Measurements from ENCODE around the gene SLC39A13. TPM values are rescaled to one million over a fixed set of nuclear protein-coding genes. Genes with fewer than 3 reads are reported as not detected.

SLC39A13 gene
- total and polyA plus RNA-seq, 2 of the 13 experiments (the other 11 are each of a cell fraction or from before 2014, with no cell fraction given), result 15.3 to 30.5 TPM

DNA sequence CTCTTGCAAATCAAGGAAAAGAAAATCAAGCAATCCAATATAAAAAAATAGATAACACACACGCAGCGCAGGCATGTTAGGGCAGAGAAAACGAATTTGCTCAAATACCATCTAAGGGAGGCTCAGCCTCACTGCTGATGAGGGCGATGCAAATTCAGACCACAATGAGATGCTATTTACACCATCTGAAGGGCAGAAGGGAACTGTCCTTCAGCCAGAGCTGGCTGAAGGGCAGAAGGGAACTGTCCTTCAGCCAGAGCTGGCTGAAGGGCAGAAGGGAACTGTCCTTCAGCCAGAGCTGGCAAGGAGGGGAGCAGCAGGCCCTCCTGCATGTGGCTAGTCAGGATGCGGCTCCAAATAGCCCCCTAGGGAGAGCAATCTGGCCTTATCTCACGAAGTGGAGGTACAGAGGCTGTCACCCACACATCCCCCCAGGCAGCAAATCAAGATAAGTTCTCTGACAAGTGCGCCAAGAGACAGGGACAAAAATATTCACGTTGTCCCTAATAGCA is 7.6 kb upstream of the SLC39A13 start:
- H3K9ac ChIP-seq (ENCODE audit: insufficient read depth, low read depth, low read length), result no peak overlapping the region
- H3K4me2 ChIP-seq (ENCODE audit: low read depth, low read length), result peak overlapping the region; percentile 80
- H3K27ac ChIP-seq (ENCODE audit: extremely low read length, insufficient read depth, low read length), result no peak overlapping the region
- H3K79me2 ChIP-seq (ENCODE audit: insufficient read depth, low read length), result no peaks in the 10 kb centered on the region
- DNase-seq (ENCODE audit: low spot score) (no peak), ATAC-seq (peak; percentile 58), FAIRE-seq (no peak)
- no peak overlapping the region for H2AFZ ChIP-seq (ENCODE audit: low read length)
- H3K9me3 ChIP-seq (ENCODE audit: low read length), result no peaks in the 10 kb centered on the region
- BruUV-seq (replicated peaks), result no TSS peak
- intact Hi-C loops (cut with micrococcal nuclease; ENCODE audit: unreplicated experiment), result no loop called here
- H4K20me1 ChIP-seq (ENCODE audit: insufficient read depth, low read length), result no peaks in the 10 kb centered on the region
- in situ Hi-C loops (cut with HindIII; ENCODE audit: extremely low pct_ligation_motif_present, low pct_unique_long_range_greater_than_20kb), result no loop called here
- 45% methylated on average over 7 of the region's 8 CpGs for WGBS (ENCODE audit: low lambda C conversion rate)
- CTCF ChIA-PET (ENCODE audit: low intra/inter-chr PET ratio, low total read pairs), result no interaction called here
- TF ChIP-seq RNF2 (conservative IDR thresholded peaks at IDR 0.05; ENCODE audit: low read depth) (no peak), TCF7 (IDR thresholded peaks at IDR 0.05; ENCODE audit: low read depth) (no peak), REPIN1 (CRISPR knock-in tag; IDR thresholded peaks at IDR 0.05; ENCODE audit: borderline replicate concordance, low read depth) (no peak), MIER2 (CRISPR knock-in tag; IDR thresholded peaks at IDR 0.05) (0 out of 2 replicates have a peak, but pooled peaks have one; percentile 21)
- TF ChIP-seq, protein P1, sequence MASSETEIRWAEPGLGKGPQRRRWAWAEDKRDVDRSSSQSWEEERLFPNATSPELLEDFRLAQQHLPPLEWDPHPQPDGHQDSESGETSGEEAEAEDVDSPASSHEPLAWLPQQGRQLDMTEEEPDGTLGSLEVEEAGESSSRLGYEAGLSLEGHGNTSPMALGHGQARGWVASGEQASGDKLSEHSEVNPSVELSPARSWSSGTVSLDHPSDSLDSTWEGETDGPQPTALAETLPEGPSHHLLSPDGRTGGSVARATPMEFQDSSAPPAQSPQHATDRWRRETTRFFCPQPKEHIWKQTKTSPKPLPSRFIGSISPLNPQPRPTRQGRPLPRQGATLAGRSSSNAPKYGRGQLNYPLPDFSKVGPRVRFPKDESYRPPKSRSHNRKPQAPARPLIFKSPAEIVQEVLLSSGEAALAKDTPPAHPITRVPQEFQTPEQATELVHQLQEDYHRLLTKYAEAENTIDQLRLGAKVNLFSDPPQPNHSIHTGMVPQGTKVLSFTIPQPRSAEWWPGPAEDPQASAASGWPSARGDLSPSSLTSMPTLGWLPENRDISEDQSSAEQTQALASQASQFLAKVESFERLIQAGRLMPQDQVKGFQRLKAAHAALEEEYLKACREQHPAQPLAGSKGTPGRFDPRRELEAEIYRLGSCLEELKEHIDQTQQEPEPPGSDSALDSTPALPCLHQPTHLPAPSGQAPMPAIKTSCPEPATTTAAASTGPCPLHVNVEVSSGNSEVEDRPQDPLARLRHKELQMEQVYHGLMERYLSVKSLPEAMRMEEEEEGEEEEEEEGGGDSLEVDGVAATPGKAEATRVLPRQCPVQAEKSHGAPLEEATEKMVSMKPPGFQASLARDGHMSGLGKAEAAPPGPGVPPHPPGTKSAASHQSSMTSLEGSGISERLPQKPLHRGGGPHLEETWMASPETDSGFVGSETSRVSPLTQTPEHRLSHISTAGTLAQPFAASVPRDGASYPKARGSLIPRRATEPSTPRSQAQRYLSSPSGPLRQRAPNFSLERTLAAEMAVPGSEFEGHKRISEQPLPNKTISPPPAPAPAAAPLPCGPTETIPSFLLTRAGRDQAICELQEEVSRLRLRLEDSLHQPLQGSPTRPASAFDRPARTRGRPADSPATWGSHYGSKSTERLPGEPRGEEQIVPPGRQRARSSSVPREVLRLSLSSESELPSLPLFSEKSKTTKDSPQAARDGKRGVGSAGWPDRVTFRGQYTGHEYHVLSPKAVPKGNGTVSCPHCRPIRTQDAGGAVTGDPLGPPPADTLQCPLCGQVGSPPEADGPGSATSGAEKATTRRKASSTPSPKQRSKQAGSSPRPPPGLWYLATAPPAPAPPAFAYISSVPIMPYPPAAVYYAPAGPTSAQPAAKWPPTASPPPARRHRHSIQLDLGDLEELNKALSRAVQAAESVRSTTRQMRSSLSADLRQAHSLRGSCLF (CRISPR knock-in tag; IDR thresholded peaks at IDR 0.05; ENCODE audit: borderline replicate concordance), result no peak
- peaks cover 0 to 12% of the 10 kb centered on the region in 2 experiments; a peak in 1 of 5 replicates for H3K27me3 ChIP-seq (ENCODE audit: control insufficient read depth in 1 of 2, insufficient read depth in 2 of 2, low read length in 2 of 2)
- H3K4me1 ChIP-seq (ENCODE audit: insufficient read depth, low read length), result peaks cover 52% of the 10 kb centered on the region
- no peaks in the 10 kb centered on the region for H3K36me3 ChIP-seq (replicated peaks in 1 of 2; ENCODE audit: control insufficient read depth in 1 of 2, insufficient read depth in 2 of 2, low read length in 2 of 2)
- peak overlapping the region; percentile 24 to 59 (median 37); a peak in 5 of 6 replicates for H3K4me3 ChIP-seq (replicated peaks in 1 of 3; ENCODE audit: insufficient read depth in 1 of 3, low read depth in 2 of 3, low read length in 3 of 3)
- POLR2A ChIA-PET, result interaction anchor here (1.8 kb wide), 1 partner anchor 26 kb away, joined by 5 read pairs; the partner anchor contains the start of gene PSMC3
